ENCODE results near the gene C4orf50. TPM values are rescaled to one million over a fixed set of nuclear protein-coding genes. Genes with fewer than 3 reads are reported as not detected.

The C4orf50 gene
- total RNA-seq, 1 experiment from 2014 or later: 0.17 TPM

GRCh38 chr4:5919571-5919970 is 98.7 kb downstream of the C4orf50 start:
- no peaks in the 10 kb centered on the region for H3K36me3 Mint-ChIP-seq (ENCODE audit: insufficient read depth in 1 of 3, low read depth in 3 of 3)

More at GRCh38 chr4:5919571-5919970, 98.7 kb downstream of the C4orf50 start:
- no peak overlapping the region for H2BK5ac ChIP-seq (ENCODE audit: insufficient read length, low read length)
- H4K20me1 ChIP-seq (ENCODE audit: control insufficient read depth, insufficient read depth, insufficient read length): no peaks in the 10 kb centered on the region
- H2BK15ac ChIP-seq (ENCODE audit: low read depth, low read length): no peak overlapping the region
- no peak for TF ChIP-seq CTCF (conservative IDR thresholded peaks at IDR 0.05)
- Mint-ChIP-seq H3K27ac (no peak overlapping the region), H3K27me3 (ENCODE audit: low read depth) (peaks cover 54% of the 10 kb centered on the region), H3K4me3 (no peak overlapping the region), H3K4me1 (peaks cover 18 to 19% of the 10 kb centered on the region in 2 experiments), H3K9me3 (no peaks in the 10 kb centered on the region)
- no peak overlapping the region for H4K8ac ChIP-seq (replicated peaks; ENCODE audit: insufficient read length, low read depth, low read length)
- peaks cover 4% of the 10 kb centered on the region; the same call in 1 of the 2 replicates for H3K4me1 ChIP-seq (ENCODE audit: insufficient read depth, low read length)
- no peak overlapping the region for H4K91ac ChIP-seq (ENCODE audit: insufficient read length, low read depth, low read length)
- H2BK20ac ChIP-seq (ENCODE audit: low read depth, low read length, poor library complexity, severe bottlenecking): no peak overlapping the region
- no peak overlapping the region for H2BK120ac ChIP-seq (ENCODE audit: low read depth, low read length, poor library complexity, severe bottlenecking)
- no peak overlapping the region for H2BK12ac ChIP-seq (ENCODE audit: insufficient read length, low read depth, low read length)
- DNase-seq: no peak
- no peak overlapping the region for H2AFZ ChIP-seq (ENCODE audit: low read length)
- H3K14ac ChIP-seq (ENCODE audit: insufficient read depth, low read length): no peak overlapping the region
- no peak overlapping the region for H3K4me2 ChIP-seq (ENCODE audit: insufficient read depth, insufficient read length, low read length)
- H3K9ac ChIP-seq (ENCODE audit: extremely low read depth, insufficient read length, low read length): no peak overlapping the region
- H3K56ac ChIP-seq (ENCODE audit: insufficient read length, low read depth, low read length): no peak overlapping the region
- no peak overlapping the region for H4K5ac ChIP-seq (ENCODE audit: insufficient read length, low read depth, low read length)
- H3K9me3 ChIP-seq (ENCODE audit: control insufficient read depth, low read depth, low read length): no peaks in the 10 kb centered on the region
- H3K79me2 ChIP-seq (ENCODE audit: insufficient read depth, low read length): no peaks in the 10 kb centered on the region
- no peak overlapping the region for H3K27ac ChIP-seq (ENCODE audit: insufficient read length, low read depth, low read length)
- H3K23ac ChIP-seq (ENCODE audit: insufficient read length, low read depth, low read length): no peak overlapping the region
- H3K4ac ChIP-seq (ENCODE audit: low read depth, low read length): no peak overlapping the region
- no peak overlapping the region for H3K18ac ChIP-seq (ENCODE audit: insufficient read length, low read depth, low read length)
- no peaks in the 10 kb centered on the region for H3K79me1 ChIP-seq (ENCODE audit: insufficient read depth, low read depth, low read length, poor library complexity, severe bottlenecking)
- H3K23me2 ChIP-seq (ENCODE audit: insufficient read length, low read depth, low read length, poor library complexity, severe bottlenecking): no peaks in the 10 kb centered on the region
- no peak overlapping the region for H2AK5ac ChIP-seq (ENCODE audit: insufficient read length, low read length)
- WGBS (ENCODE audit: extremely low coverage, insufficient read length, low lambda C conversion rate): no CpG with 5 or more reads among the region's 7 CpGs
- no peak overlapping the region for H3T11ph ChIP-seq (ENCODE audit: low read length)
- H3K27me3 ChIP-seq (ENCODE audit: insufficient read depth, low read length): no peaks in the 10 kb centered on the region

Data from H9 (cell line).